Fibroblast of mammary gland (primary cell): Measurements from ENCODE around the gene RNASEL.

ENCODE experiments used
- DNase-seq: peaks from one replicate; pipeline ENCODE4 v3.0.0-alpha.2; 2010; ENCODE audit warnings: low read depth
- H3K4me3 ChIP-seq: 2 replicates; pipeline ENCODE4 v1.5.1; 2011; ENCODE audit warnings: low read depth, mild to moderate bottlenecking, low read length, moderate library complexity; ENCODE audit not compliant: control insufficient read depth
- TF ChIP-seq, protein P1 (sequence below): conservative IDR thresholded peaks from 2 replicates; pipeline ENCODE4 v1.5.1; 2011; ENCODE audit warnings: low read depth, low read length, inconsistent platforms; ENCODE audit not compliant: control insufficient read depth, insufficient read depth

The RNASEL gene, protein sequence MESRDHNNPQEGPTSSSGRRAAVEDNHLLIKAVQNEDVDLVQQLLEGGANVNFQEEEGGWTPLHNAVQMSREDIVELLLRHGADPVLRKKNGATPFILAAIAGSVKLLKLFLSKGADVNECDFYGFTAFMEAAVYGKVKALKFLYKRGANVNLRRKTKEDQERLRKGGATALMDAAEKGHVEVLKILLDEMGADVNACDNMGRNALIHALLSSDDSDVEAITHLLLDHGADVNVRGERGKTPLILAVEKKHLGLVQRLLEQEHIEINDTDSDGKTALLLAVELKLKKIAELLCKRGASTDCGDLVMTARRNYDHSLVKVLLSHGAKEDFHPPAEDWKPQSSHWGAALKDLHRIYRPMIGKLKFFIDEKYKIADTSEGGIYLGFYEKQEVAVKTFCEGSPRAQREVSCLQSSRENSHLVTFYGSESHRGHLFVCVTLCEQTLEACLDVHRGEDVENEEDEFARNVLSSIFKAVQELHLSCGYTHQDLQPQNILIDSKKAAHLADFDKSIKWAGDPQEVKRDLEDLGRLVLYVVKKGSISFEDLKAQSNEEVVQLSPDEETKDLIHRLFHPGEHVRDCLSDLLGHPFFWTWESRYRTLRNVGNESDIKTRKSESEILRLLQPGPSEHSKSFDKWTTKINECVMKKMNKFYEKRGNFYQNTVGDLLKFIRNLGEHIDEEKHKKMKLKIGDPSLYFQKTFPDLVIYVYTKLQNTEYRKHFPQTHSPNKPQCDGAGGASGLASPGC

DNA sequence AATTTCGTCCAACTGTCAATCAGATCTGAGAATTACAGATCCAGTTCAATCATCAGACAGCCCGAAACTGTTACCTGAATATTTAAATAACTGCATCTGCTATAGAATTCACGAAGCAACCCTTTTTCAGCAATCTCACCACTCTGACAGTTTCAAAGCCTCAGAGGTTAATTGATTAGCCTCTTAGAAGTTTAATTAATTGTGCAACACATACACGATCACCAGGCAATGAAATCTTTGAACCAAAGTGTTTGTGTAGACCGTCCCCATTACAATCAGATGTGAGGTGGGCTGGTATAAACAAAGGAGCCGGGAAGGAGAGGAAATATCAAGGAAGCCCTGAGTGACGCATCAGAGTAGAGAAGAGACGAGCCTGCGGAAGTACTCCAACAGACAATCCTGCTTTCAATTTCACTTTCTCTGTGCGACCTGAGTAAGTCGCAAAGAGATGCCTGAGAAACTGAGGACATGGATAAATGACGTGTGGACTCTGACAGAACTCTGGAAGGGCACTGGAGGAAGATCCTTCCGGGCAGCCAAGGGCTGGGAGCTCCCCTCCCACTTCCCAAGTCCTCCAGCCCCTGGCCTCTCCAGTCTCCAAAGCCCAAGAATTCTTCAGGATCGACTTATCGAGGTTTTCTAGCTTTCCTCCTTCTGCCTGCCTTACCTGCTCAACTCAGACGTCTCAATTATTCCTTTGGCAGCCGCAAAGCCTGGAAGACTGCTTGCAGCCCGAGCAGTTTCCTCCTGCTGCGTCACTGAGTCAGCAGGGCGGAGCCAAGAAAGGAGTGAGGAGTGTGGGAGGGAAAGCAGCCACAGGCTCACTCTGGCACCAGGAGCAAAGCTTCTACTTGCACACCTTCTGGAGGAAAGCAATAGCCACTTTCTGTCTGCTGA lies at the start of gene RNASEL:
Gene RNASEL (minus strand): TSS at position 757 of the 897 bp plus-strand sequence. CDS start 2,450 bp downstream, outside the sequence.
- TF ChIP-seq, protein P1, sequence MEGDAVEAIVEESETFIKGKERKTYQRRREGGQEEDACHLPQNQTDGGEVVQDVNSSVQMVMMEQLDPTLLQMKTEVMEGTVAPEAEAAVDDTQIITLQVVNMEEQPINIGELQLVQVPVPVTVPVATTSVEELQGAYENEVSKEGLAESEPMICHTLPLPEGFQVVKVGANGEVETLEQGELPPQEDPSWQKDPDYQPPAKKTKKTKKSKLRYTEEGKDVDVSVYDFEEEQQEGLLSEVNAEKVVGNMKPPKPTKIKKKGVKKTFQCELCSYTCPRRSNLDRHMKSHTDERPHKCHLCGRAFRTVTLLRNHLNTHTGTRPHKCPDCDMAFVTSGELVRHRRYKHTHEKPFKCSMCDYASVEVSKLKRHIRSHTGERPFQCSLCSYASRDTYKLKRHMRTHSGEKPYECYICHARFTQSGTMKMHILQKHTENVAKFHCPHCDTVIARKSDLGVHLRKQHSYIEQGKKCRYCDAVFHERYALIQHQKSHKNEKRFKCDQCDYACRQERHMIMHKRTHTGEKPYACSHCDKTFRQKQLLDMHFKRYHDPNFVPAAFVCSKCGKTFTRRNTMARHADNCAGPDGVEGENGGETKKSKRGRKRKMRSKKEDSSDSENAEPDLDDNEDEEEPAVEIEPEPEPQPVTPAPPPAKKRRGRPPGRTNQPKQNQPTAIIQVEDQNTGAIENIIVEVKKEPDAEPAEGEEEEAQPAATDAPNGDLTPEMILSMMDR, result no peak
- H3K4me3 ChIP-seq, result peak within 1 kb of the TSS; percentile 90
- DNase-seq, result peak; percentile 81

DNA sequence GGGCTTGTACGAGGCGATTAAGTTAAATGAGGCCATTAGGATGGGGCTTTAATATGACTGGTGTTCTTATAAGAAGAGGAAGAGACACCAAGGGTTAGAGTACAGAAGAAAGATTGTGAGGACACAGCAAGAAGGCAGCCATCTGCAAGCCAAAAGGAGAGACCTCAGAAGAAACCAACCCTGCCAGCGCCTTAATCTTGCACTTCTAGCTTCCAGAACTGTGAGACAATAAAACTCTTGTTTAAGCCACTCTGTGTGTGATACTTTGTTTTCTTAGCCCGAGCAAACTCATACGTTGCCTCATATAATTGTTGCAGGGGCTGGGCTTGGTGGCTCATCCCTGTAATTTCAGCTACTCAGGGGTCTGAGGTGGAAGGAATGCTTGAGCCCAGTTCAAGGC lies 48.7 kb upstream of the RNASEL start:
- no peak overlapping the region for H3K4me3 ChIP-seq
- TF ChIP-seq, protein P1, result no peak
- DNase-seq, result no peak

DNA sequence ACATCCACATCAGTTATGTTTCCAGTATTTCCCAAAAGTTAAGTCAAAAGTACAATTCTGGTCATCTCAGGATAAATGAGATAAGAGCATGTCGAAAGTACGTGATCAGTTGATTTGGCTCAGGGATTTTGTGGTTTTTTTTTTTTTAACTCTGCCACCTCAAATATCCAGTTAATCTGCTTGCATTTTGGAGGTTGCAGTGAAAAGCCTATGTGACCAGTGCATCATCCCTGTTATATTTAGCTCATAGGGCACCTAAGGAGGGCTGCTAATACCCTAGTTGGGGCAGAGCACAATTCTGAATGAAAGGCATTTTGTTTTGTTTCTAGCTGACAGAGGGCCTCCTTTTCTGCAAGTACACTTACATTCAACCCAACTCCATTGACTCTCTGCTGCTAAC lies 46.8 kb upstream of the RNASEL start:
- no peak overlapping the region for H3K4me3 ChIP-seq
- TF ChIP-seq, protein P1, result no peak
- no peak for DNase-seq

DNA sequence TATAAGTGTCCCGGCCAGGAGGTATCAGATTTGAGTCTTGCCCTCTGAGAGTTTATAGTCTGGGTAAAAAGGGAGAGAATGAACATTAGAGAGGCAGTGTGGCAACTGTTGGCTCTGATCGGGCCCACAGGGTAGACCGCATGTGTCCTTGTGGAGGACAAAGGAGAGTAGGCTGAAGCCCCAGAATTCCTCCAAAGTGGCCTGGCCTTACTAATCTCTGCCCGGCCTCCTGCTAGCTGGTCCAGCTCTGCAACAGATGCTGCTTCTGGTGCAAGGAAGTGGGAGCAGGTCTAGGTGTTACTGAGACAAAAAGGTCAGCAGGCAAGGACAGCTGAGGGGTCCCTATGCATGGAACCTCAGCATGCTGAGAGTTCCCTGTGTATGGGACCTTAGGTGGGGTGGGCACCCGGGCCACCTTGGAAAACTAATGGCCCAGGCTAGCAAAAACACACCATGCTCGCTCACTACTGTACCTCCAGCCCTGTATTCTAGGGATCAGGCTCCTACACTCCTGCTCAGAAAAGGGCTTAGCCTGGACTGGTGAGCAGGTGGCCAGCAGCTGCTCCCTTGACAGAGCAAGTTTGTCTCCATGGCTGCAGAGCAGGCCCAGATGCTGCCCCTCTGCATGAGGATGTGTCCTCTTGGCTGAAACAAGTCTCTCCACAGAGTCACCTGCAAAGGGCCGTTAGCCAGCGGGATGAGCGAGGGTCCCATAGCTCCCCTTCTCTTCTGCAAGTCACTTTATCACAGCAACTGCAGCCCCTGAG lies 45.4 kb upstream of the RNASEL start:
- TF ChIP-seq, protein P1, result no peak
- no peak for DNase-seq
- H3K4me3 ChIP-seq, result no peak overlapping the region

DNA sequence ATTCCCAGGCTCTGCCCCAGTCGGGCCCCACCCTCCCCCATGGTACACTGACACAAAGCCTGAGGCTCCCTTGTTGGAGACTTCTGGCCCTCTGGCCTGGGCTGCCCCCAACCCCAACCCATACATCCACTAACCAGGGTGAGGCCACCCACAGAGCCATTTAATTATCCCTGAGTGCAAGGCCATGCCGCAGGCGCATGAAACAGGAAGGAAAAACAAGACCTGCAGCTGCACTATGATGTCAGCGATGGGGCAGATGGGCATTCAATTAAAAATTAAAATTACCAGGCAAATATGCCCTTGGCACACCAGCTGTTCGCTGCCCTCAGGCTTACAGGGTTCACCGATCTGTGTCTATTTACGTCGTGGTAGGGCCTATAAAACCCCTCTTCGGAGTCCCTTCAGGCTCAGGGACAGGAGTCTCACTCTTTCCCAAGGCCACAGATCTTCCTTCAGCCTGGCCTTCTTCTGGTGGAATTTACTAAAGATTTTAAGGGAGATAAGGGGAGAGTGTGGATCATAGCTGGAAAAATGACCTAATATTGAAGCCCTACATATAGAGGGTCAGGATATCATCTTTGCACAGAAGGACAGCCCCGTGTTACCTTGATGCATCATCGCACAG lies 44.7 kb upstream of the RNASEL start:
- DNase-seq, result no peak

More for the DNA sequence above, 44.7 kb upstream of the RNASEL start:
- TF ChIP-seq, protein P1, result no peak
- no peak overlapping the region for H3K4me3 ChIP-seq
